ENCODE results near the gene RAD9A. TPM values are rescaled to one million over a fixed set of nuclear protein-coding genes. Genes with fewer than 3 reads are reported as not detected.
A peak's percentile ranks its signal among the peaks of the same experiment; 100 is the strongest.

Gene RAD9A
- total RNA-seq, 1 donor from 2014 or later, result 10.4 TPM

DNA sequence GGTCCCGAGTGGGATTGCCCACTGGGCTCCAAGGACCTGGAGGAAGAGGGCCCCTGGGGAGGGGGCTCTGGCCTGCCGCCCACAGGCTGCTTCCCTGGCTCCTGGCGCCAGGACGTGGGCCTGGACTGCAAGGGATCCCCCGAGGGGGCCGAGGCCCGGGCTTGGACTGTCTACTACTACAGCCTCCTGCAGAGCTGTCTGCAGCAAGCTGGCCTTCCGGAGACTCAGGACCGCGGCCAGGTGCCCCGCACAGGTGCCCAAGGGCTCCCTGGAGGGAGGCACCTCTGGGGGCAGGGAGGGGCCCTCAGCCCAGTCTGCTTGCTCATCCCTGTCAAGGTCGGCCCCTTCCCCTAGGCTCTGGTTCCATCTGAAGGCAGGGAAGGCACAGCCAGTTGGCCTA is 25.6 kb downstream of the RAD9A start:
- no peaks in the 10 kb centered on the region for H3K9me3 Mint-ChIP-seq
- TF ChIP-seq EZH2 (IDR thresholded peaks at IDR 0.05), result no peak
- no peak for TF ChIP-seq EZH2phosphoT487 (IDR thresholded peaks at IDR 0.05)
- TF ChIP-seq, protein P1, sequence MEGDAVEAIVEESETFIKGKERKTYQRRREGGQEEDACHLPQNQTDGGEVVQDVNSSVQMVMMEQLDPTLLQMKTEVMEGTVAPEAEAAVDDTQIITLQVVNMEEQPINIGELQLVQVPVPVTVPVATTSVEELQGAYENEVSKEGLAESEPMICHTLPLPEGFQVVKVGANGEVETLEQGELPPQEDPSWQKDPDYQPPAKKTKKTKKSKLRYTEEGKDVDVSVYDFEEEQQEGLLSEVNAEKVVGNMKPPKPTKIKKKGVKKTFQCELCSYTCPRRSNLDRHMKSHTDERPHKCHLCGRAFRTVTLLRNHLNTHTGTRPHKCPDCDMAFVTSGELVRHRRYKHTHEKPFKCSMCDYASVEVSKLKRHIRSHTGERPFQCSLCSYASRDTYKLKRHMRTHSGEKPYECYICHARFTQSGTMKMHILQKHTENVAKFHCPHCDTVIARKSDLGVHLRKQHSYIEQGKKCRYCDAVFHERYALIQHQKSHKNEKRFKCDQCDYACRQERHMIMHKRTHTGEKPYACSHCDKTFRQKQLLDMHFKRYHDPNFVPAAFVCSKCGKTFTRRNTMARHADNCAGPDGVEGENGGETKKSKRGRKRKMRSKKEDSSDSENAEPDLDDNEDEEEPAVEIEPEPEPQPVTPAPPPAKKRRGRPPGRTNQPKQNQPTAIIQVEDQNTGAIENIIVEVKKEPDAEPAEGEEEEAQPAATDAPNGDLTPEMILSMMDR (IDR thresholded peaks at IDR 0.05), result no peak
- H3K4me2 ChIP-seq, result no peak overlapping the region
- H2AFZ ChIP-seq (replicated peaks), result no peak overlapping the region
- H3K27ac Mint-ChIP-seq, result no peak overlapping the region
- no peaks in the 10 kb centered on the region for H4K20me1 ChIP-seq (ENCODE audit: low read depth)
- peaks cover 9% of the 10 kb centered on the region for H3K4me1 ChIP-seq
- H3K9me3 ChIP-seq (ENCODE audit: low read depth), result no peaks in the 10 kb centered on the region
- H3F3A ChIP-seq (ENCODE audit: low read depth), result peaks cover 17% of the 10 kb centered on the region
- no peak overlapping the region for H3K4me3 ChIP-seq
- H3K36me3 Mint-ChIP-seq, result no peaks in the 10 kb centered on the region
- peaks cover 23% of the 10 kb centered on the region for H3K27me3 Mint-ChIP-seq (ENCODE audit: insufficient read depth, low read depth)
- DNase-seq (ENCODE audit: low spot score), result no peak
- no peaks in the 10 kb centered on the region for H3K79me2 ChIP-seq (ENCODE audit: low read depth)
- H3K9ac ChIP-seq, result no peak overlapping the region
- H3K4me1 Mint-ChIP-seq, result peaks cover 22% of the 10 kb centered on the region
- no peak overlapping the region for H3K4me3 Mint-ChIP-seq
- no peak overlapping the region for H3K27ac ChIP-seq
- H3K36me3 ChIP-seq, result no peaks in the 10 kb centered on the region
- H3K27me3 ChIP-seq, result peaks cover 56% of the 10 kb centered on the region

DNA sequence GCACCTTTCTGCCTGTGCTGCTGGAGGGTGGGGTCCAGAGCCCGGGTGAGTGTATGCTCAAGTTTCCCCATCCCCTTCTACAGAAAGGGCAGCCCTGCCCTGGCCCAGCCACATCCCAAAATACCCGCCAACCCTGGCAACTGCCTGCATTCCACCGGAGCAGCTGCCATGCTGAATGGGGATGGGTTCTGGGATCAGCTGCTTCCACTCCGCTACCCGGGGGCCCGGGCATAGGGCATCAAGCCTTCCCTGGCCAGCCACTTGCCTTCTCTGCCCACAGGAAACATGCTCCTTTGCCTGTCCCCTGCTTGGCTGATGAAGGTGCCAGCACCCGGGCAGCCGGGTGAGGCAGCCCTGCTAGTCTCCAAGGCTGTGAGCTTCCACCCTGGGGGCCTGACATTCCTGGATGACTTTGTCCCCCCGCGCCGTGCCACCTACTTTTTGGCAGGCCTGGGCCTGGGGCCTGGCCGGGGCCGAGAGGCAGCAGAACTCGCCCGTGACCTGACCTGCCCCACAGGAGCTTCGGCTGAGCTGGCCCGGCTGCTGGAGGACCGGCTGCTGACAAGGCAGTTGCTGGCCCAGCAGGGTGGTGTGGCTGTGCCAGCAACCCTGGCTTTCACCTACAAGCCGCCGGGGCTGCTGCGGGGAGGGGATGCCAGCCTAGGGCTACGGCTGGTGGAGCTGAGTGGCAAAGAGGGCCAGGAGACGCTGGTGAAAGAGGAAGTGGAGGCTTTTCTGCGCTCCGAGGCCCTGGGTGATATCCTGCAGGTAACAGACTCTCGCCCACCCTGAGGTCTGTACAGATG is 26.9 kb downstream of the RAD9A start:
- Histone ChIP-seq H3K9me3 (ENCODE audit: low read depth) (no peaks in the 10 kb centered on the region), H3K4me2 (no peak overlapping the region), H3K27ac (no peak overlapping the region), H3K27me3 (peaks cover 56% of the 10 kb centered on the region), H3K4me3 (no peak overlapping the region), H3K79me2 (ENCODE audit: low read depth) (no peaks in the 10 kb centered on the region), H2AFZ (replicated peaks) (no peak overlapping the region), H4K20me1 (ENCODE audit: low read depth) (no peaks in the 10 kb centered on the region), H3K36me3 (no peaks in the 10 kb centered on the region), H3K4me1 (peaks cover 9% of the 10 kb centered on the region), H3K9ac (no peak overlapping the region), H3F3A (ENCODE audit: low read depth) (peaks cover 13% of the 10 kb centered on the region)
- TF ChIP-seq, protein P1 (IDR thresholded peaks at IDR 0.05), result no peak
- TF ChIP-seq EZH2phosphoT487 (IDR thresholded peaks at IDR 0.05), result no peak
- no peak for TF ChIP-seq EZH2 (IDR thresholded peaks at IDR 0.05)
- H3K4me3 Mint-ChIP-seq, result no peak overlapping the region
- no peak overlapping the region for H3K27ac Mint-ChIP-seq
- no peaks in the 10 kb centered on the region for H3K36me3 Mint-ChIP-seq
- H3K9me3 Mint-ChIP-seq, result no peaks in the 10 kb centered on the region
- peaks cover 24% of the 10 kb centered on the region for H3K4me1 Mint-ChIP-seq
- DNase-seq (ENCODE audit: low spot score), result no peak
- H3K27me3 Mint-ChIP-seq (ENCODE audit: insufficient read depth, low read depth), result peaks cover 25% of the 10 kb centered on the region

DNA sequence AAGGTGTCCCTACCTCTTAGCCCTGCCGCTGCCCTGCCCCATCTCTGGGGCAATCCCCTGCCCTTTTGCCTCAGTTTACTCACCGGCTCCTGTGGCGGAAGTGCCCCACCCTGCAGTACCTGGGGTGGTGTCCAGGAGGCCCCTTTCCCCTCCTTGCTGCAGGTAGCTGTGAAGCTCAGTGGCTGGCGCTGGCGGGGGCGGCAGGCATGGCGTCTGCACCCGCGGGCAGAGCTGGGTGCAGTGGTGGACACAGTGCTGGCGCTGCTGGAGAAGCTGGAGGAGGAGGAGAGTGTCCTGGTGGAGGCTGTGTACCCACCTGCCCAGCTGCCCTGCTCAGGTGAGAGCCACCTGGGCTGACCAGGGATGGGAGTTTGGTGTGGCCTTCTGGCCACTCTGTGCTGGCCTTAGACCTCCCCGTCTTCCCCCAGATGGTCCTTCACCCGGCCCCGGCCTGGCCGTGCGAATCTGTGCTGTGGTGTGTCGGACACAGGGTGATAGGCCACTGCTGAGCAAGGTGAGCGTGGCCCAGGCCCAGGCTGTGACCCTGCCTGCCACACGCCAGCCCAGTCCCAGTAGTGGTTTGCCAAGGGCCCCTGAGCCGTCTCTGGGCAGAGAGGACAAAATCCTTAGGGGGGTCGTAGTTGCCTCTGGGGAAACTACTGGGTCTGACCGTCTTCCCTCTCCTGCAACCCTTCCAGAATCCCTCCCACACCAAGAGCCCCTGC is 27.7 kb downstream of the RAD9A start:
- H3F3A ChIP-seq (ENCODE audit: low read depth), result peaks cover 13% of the 10 kb centered on the region
- no peaks in the 10 kb centered on the region for H3K9me3 ChIP-seq (ENCODE audit: low read depth)
- no peaks in the 10 kb centered on the region for H3K9me3 Mint-ChIP-seq
- peak overlapping the region; percentile 86 for H3K4me2 ChIP-seq
- H3K9ac ChIP-seq, result no peak overlapping the region
- H3K4me3 Mint-ChIP-seq, result peak overlapping the region; percentile 81
- DNase-seq (ENCODE audit: low spot score), result no peak
- H2AFZ ChIP-seq (replicated peaks), result no peak overlapping the region
- no peak overlapping the region for H3K27ac ChIP-seq
- TF ChIP-seq, protein P1 (IDR thresholded peaks at IDR 0.05), result no peak
- TF ChIP-seq EZH2 (IDR thresholded peaks at IDR 0.05) (no peak), EZH2phosphoT487 (IDR thresholded peaks at IDR 0.05) (no peak)
- H4K20me1 ChIP-seq (ENCODE audit: low read depth), result no peaks in the 10 kb centered on the region
- no peaks in the 10 kb centered on the region for H3K36me3 ChIP-seq
- H3K36me3 Mint-ChIP-seq, result no peaks in the 10 kb centered on the region
- H3K27ac Mint-ChIP-seq, result no peak overlapping the region
- H3K4me1 ChIP-seq, result peaks cover 9% of the 10 kb centered on the region
- no peaks in the 10 kb centered on the region for H3K79me2 ChIP-seq (ENCODE audit: low read depth)
- peaks cover 25% of the 10 kb centered on the region for H3K27me3 Mint-ChIP-seq (ENCODE audit: insufficient read depth, low read depth)
- H3K4me3 ChIP-seq, result no peak overlapping the region
- H3K27me3 ChIP-seq, result peaks cover 48% of the 10 kb centered on the region
- peaks cover 25% of the 10 kb centered on the region for H3K4me1 Mint-ChIP-seq
